H1 (cell line): ENCODE results near the gene CELSR1. TPM values are rescaled to one million over a fixed set of nuclear protein-coding genes. Genes with fewer than 3 reads are reported as not detected.

ENCODE experiments used
- CTCF ChIA-PET: fragments of 300-600 bp; sonication (Branson Sonifier 250); formaldehyde crosslinking; loops from one replicate; lab custom pipeline; 2021; ENCODE audit not compliant: partially characterized antibody; lab: Charles Lee
- POLR2A ChIA-PET: fragments of 300-600 bp; sonication (Branson Sonifier 250); formaldehyde crosslinking; loops from one replicate; lab custom pipeline; 2021; ENCODE audit warnings: inconsistent platforms; ENCODE audit not compliant: partially characterized antibody; lab: Charles Lee
- DNase-seq, 2 experiments: peaks; one replicate each; pipeline versions ENCODE4 v3.0.0 to v3.0.0-alpha.2; 2010 to 2022; ENCODE audit warnings: low spot score in 2 of 2, low read depth in 1 of 2, mixed read lengths in 1 of 2
- FAIRE-seq: peaks from 2 replicates; lab custom pipeline; 2011; peaks lifted over from hg19 to GRCh38; lab: Jason Lieb, UNC
- H2AFZ ChIP-seq: 2 replicates; pipeline ENCODE4 v1.8.1; 2012; ENCODE audit warnings: low read length, inconsistent platforms
- H2AK5ac ChIP-seq: 2 replicates; pipeline ENCODE4 v1.6.1; 2013; ENCODE audit warnings: low read depth, low read length
- H2BK120ac ChIP-seq: replicated peaks from 2 replicates; pipeline ENCODE3; 2013; ENCODE audit warnings: low read depth, low read length, inconsistent platforms
- H2BK12ac ChIP-seq: 2 replicates; pipeline ENCODE4 v1.6.1; 2013; ENCODE audit warnings: low read depth, low read length
- H2BK15ac ChIP-seq: 2 replicates; pipeline ENCODE4 v1.6.1; 2013; ENCODE audit warnings: low read length
- H2BK20ac ChIP-seq: 2 replicates; pipeline ENCODE4 v1.6.1; 2013; ENCODE audit warnings: low read length
- H2BK5ac ChIP-seq: 2 replicates; pipeline ENCODE4 v1.6.1; 2013; ENCODE audit warnings: low read depth, low read length
- H3K14ac ChIP-seq: 2 replicates; pipeline ENCODE4 v1.6.1; 2013; ENCODE audit warnings: inconsistent platforms; ENCODE audit not compliant: insufficient read length
- H3K18ac ChIP-seq: 2 replicates; pipeline ENCODE4 v1.6.1; 2013; ENCODE audit warnings: low read length; ENCODE audit errors: extremely low read depth
- H3K23ac ChIP-seq: 2 replicates; pipeline ENCODE4 v1.6.1; 2013; ENCODE audit warnings: inconsistent platforms; ENCODE audit not compliant: insufficient read length
- H3K23me2 ChIP-seq: 2 replicates; pipeline ENCODE4 v1.6.1; 2013; ENCODE audit warnings: low read depth, low read length
- H3K27ac ChIP-seq: 2 replicates; pipeline ENCODE4 v1.6.1; 2011; ENCODE audit warnings: low read depth, low read length, inconsistent platforms
- H3K27me3 ChIP-seq, 4 experiments: replicated peaks in 1 of 4; 1 replicate in 1 of 4; 2 replicates in 3 of 4; pipeline versions ENCODE4 v1.6.1 to v1.8.1; 2011 to 2013; ENCODE audit warnings: low read length in 3 of 4, mild to moderate bottlenecking in 3 of 4, inconsistent platforms in 2 of 4, mixed read lengths in 2 of 4, moderate library complexity in 1 of 4; ENCODE audit not compliant: control insufficient read depth in 3 of 4, insufficient read depth in 3 of 4; ENCODE audit errors: extremely low read depth in 1 of 4
- H3K36me3 ChIP-seq, 4 experiments: 2 replicates each; pipeline versions ENCODE4 v1.6.1 to v1.8.1; 2011 to 2013; ENCODE audit warnings: mild to moderate bottlenecking in 4 of 4, low read length in 3 of 4, moderate library complexity in 2 of 4, control low read depth in 1 of 4, inconsistent platforms in 1 of 4; ENCODE audit not compliant: insufficient read depth in 4 of 4, control insufficient read depth in 2 of 4
- H3K4ac ChIP-seq: replicated peaks from 2 replicates; pipeline ENCODE3; 2013; ENCODE audit warnings: low read length, low read depth, mixed read lengths, inconsistent platforms; ENCODE audit not compliant: insufficient read length
- H3K4me1 ChIP-seq, 4 experiments: replicated peaks in 1 of 4; 1 replicate in 1 of 4; 2 replicates in 3 of 4; pipeline versions ENCODE4 v1.6.1 to v1.8.1; 2011 to 2013; ENCODE audit warnings: low read length in 3 of 4, inconsistent platforms in 2 of 4, mixed read lengths in 1 of 4; ENCODE audit not compliant: insufficient read depth in 4 of 4, control insufficient read depth in 3 of 4
- H3K4me2 ChIP-seq, 2 experiments: 2 replicates each; pipeline versions ENCODE4 v1.6.1 to v1.8.1; 2011 to 2013; ENCODE audit warnings: low read depth in 2 of 2, low read length in 2 of 2, control low read depth in 1 of 2, inconsistent platforms in 1 of 2, mild to moderate bottlenecking in 1 of 2; ENCODE audit not compliant: insufficient read depth in 1 of 2
- H3K4me3 ChIP-seq, 4 experiments: fragments of 200-600, 300-600 bp in 1 of 4; sonication (generic), shearing (Covaris generic), sonication (Bioruptor Twin) in 1 of 4; 2 replicates each; pipeline versions ENCODE4 v1.5.1 to v1.8.1; 2011 to 2016; ENCODE audit warnings: low read length in 4 of 4, low read depth in 3 of 4, control low read depth in 2 of 4, inconsistent platforms in 2 of 4, mild to moderate bottlenecking in 2 of 4, mixed read lengths in 1 of 4, moderate library complexity in 1 of 4; ENCODE audit not compliant: insufficient read depth in 2 of 4; ENCODE audit errors: extremely low read depth in 1 of 4
- H3K56ac ChIP-seq: replicated peaks from 2 replicates; pipeline ENCODE3; 2013; ENCODE audit warnings: low read depth, mild to moderate bottlenecking, mixed read lengths, low read length, inconsistent platforms; ENCODE audit not compliant: insufficient read length
- H3K79me1 ChIP-seq: 2 replicates; pipeline ENCODE4 v1.6.1; 2013; ENCODE audit warnings: low read depth, low read length, control low read depth
- H3K79me2 ChIP-seq, 2 experiments: 2 replicates each; pipeline versions ENCODE4 v1.6.1 to v1.8.1; 2012 to 2013; ENCODE audit warnings: low read length in 2 of 2, mild to moderate bottlenecking in 2 of 2, inconsistent platforms in 1 of 2; ENCODE audit not compliant: insufficient read depth in 2 of 2, control insufficient read depth in 1 of 2
- H3K9ac ChIP-seq, 4 experiments: replicated peaks in 1 of 4; 1 replicate in 1 of 4; 2 replicates in 3 of 4; pipeline versions ENCODE4 v1.6.1 to v1.8.1; 2011 to 2013; ENCODE audit warnings: low read depth in 3 of 4, low read length in 3 of 4, control low read depth in 2 of 4, mild to moderate bottlenecking in 2 of 4, moderate library complexity in 2 of 4, inconsistent platforms in 1 of 4; ENCODE audit errors: extremely low read depth in 1 of 4
- H3K9me3 ChIP-seq, 2 experiments: 2 replicates each; pipeline versions ENCODE4 v1.6.1 to v1.8.1; 2012 to 2013; ENCODE audit warnings: mild to moderate bottlenecking in 2 of 2, moderate library complexity in 2 of 2, control low read depth in 1 of 2, inconsistent platforms in 1 of 2, low read depth in 1 of 2, low read length in 1 of 2, mixed read lengths in 1 of 2; ENCODE audit not compliant: insufficient read depth in 2 of 2
- H4K20me1 ChIP-seq, 2 experiments: replicated peaks in 1 of 2; 2 replicates each; pipeline versions ENCODE3 to v1.8.1; 2011 to 2013; ENCODE audit warnings: inconsistent platforms in 2 of 2, low read length in 2 of 2, mild to moderate bottlenecking in 1 of 2; ENCODE audit not compliant: insufficient read depth in 2 of 2, control insufficient read depth in 1 of 2
- H4K5ac ChIP-seq: 2 replicates; pipeline ENCODE4 v1.6.1; 2013; ENCODE audit warnings: low read length, low read depth, mixed read lengths, inconsistent platforms; ENCODE audit not compliant: insufficient read length
- H4K8ac ChIP-seq: 2 replicates; pipeline ENCODE4 v1.8.0; 2013; ENCODE audit warnings: mild to moderate bottlenecking, moderate library complexity, low read length, inconsistent platforms; ENCODE audit not compliant: insufficient read depth; ENCODE audit errors: extremely low read depth
- H4K91ac ChIP-seq: replicated peaks from 2 replicates; pipeline ENCODE3; 2013; ENCODE audit warnings: low read length, mixed read lengths, inconsistent platforms; ENCODE audit not compliant: insufficient read length
- ATF3 ChIP-seq: IDR thresholded peaks from 2 replicates; pipeline ENCODE4 v1.6.1; 2011; ENCODE audit warnings: low read depth, mild to moderate bottlenecking, low read length; ENCODE audit not compliant: insufficient read depth
- BCL11A ChIP-seq, 2 experiments: IDR thresholded peaks; one replicate each; pipeline ENCODE4 v1.6.1; 2011; ENCODE audit warnings: low read depth in 2 of 2, low read length in 2 of 2, mild to moderate bottlenecking in 2 of 2
- RNF2 ChIP-seq: fragments of 200-900, 300-1000 bp; sonication (generic); IDR thresholded peaks from 2 replicates; pipeline ENCODE4 v1.7.1; 2016; ENCODE audit warnings: borderline replicate concordance, low read depth, mild to moderate bottlenecking, antibody characterized with exemption, low read length; ENCODE audit not compliant: poor library complexity, severe bottlenecking; ENCODE audit errors: missing control alignments
- SAP30 ChIP-seq: fragments of 300-600 bp; sonication (generic); IDR thresholded peaks from 2 replicates; pipeline ENCODE4 v1.7.1; 2012; ENCODE audit warnings: low read length, moderate library complexity, mild to moderate bottlenecking, inconsistent platforms; ENCODE audit not compliant: insufficient read depth, insufficient replicate concordance
- SP4 ChIP-seq: IDR thresholded peaks from 2 replicates; pipeline ENCODE4 v1.6.1; 2012; ENCODE audit warnings: low read length, inconsistent platforms
- SRF ChIP-seq: IDR thresholded peaks from 2 replicates; pipeline ENCODE4 v1.6.1; 2011; ENCODE audit warnings: mild to moderate bottlenecking, low read depth, low read length, moderate library complexity
- TAF7 ChIP-seq: optimal IDR thresholded peaks from 2 replicates; pipeline ENCODE3; 2011; ENCODE audit warnings: low read depth, mild to moderate bottlenecking, inconsistent platforms, low read length, moderate library complexity, borderline replicate concordance
- TBP ChIP-seq: IDR thresholded peaks from 2 replicates; pipeline ENCODE4 v1.6.1; 2011; ENCODE audit warnings: low read depth, low read length, improper control_type of control experiment
- WGBS, 2 experiments: shearing (Covaris generic) in 1 of 2; methylation state at CpG; one replicate each; pipeline versions ENCODE4 v1.1.6 to v1.1.7; 2013 to 2015; ENCODE audit warnings: low lambda C conversion rate in 2 of 2, mixed read lengths in 2 of 2, inconsistent platforms in 1 of 2, low coverage in 1 of 2, missing lambda C conversion rate in 1 of 2; ENCODE audit not compliant: insufficient replicate concordance in 2 of 2, insufficient coverage in 1 of 2, insufficient read length in 1 of 2; ENCODE audit errors: extremely low coverage in 1 of 2, missing lambda C conversion rate in 1 of 2; 5-methylcytosine and 5-hydroxymethylcytosine counted together
- polyA plus RNA-seq, 7 experiments: library from polyadenylated mRNA; depleted of rRNA in 3 of 7; stranded (reverse) in 5 of 7; unstranded in 2 of 7; fragments of >200 nt in 5 of 7; fragments of 200-250 nt in 2 of 7; gene quantifications; 1 replicate in 5 of 7; 2 replicates in 1 of 7; 4 replicates in 1 of 7; pipeline versions ENCODE4 v1.2.1 to v1.2.3, GENCODE V29; 2011 to 2013; ENCODE audit warnings: missing spikeins in 2 of 7, mixed read lengths in 2 of 7
- total RNA-seq: library from RNA; stranded (reverse); fragmentation: NEBNext Ultra II Directional; extraction: Animal tissue kit (Norgen Biotek cat#: 25700); gene quantifications from 2 replicates; pipeline ENCODE4 v1.2.1, GENCODE V29; 2021

The CELSR1 gene
- total and polyA plus RNA-seq, 2 of the 8 experiments (the other 6 are each of a cell fraction or from before 2014, with no cell fraction given): 9.0 to 12.4 TPM

GRCh38 chr22:46460857-46461256, 76.6 kb downstream of the CELSR1 start:
- Histone ChIP-seq H3K23me2 (no peaks in the 10 kb centered on the region), H3K4me3 (no peak overlapping the region), H2BK5ac (no peak overlapping the region), H4K91ac (no peak overlapping the region), H3K9ac (no peak overlapping the region), H2AK5ac (no peak overlapping the region), H3K36me3 (no peaks in the 10 kb centered on the region; a peak in 1 of 8 replicates), H3K9me3 (no peaks in the 10 kb centered on the region), H2AFZ (no peak overlapping the region), H3K23ac (no peak overlapping the region), H4K5ac (no peak overlapping the region), H3K4me2 (no peak overlapping the region), H3K18ac (no peak overlapping the region), H3K79me1 (no peaks in the 10 kb centered on the region), H3K27me3 (no peaks in the 10 kb centered on the region), H2BK15ac (no peak overlapping the region), H3K79me2 (no peaks in the 10 kb centered on the region), H3K4me1 (peaks cover 0 to 7% (median 0%) of the 10 kb centered on the region in 4 experiments; a peak in 3 of 7 replicates), H4K20me1 (peaks cover 0 to 5% of the 10 kb centered on the region in 2 experiments), H4K8ac (no peak overlapping the region), H3K14ac (no peak overlapping the region), H2BK120ac (no peak overlapping the region), H3K56ac (no peak overlapping the region), H3K27ac (no peak overlapping the region), H2BK20ac (no peak overlapping the region), H3K4ac (no peak overlapping the region), H2BK12ac (no peak overlapping the region)
- WGBS, 2 experiments: 88% methylated on average over 11 of the region's 12 CpGs; no CpG with 5 or more reads in 1 of the 2 experiments
- POLR2A ChIA-PET: interaction anchor here (0.7 to 1.0 kb wide), 3 partner anchors 12 to 280 kb away, joined by 3 read pairs; no protein-coding TSS in a partner anchor
- DNase-seq: no peak
- CTCF ChIA-PET: interaction anchor here (0.7 to 2.0 kb wide), 3 partner anchors 13 to 90 kb away, joined by 3 to 7 read pairs (median 4); no protein-coding TSS in a partner anchor
- FAIRE-seq: no peak
- TF ChIP-seq TAF7 (no peak), TBP (no peak), SP4 (no peak), SAP30 (no peak), BCL11A (IDR thresholded peaks at IDR 0.05; ENCODE audit: low read depth in 2 of 2, low read length in 2 of 2) (no peak), RNF2 (no peak), SRF (no peak), ATF3 (no peak)
